ENCODE results near the gene ACE.

DNA sequence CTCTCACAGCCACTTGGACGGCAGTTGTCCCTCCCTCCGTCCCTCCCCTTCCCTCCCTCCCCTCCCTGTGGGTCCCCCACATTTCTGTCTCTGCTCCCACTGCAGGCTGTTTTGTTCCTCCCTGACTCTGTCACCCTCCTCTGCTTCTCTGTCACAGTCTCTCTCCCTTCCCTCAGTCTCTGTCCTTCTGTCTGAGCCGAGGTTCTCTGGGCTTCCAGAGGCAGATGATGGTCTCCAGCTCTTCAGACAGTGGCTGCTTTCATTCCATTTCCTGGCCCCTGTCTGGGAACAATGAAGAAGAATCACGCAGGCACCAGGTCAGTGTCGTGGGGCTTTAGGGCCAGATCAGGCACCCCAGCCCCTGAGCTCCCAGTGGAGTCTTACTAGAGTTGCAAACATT lies 21.9 kb upstream of the ACE start:
- TF ChIP-seq, protein P1, sequence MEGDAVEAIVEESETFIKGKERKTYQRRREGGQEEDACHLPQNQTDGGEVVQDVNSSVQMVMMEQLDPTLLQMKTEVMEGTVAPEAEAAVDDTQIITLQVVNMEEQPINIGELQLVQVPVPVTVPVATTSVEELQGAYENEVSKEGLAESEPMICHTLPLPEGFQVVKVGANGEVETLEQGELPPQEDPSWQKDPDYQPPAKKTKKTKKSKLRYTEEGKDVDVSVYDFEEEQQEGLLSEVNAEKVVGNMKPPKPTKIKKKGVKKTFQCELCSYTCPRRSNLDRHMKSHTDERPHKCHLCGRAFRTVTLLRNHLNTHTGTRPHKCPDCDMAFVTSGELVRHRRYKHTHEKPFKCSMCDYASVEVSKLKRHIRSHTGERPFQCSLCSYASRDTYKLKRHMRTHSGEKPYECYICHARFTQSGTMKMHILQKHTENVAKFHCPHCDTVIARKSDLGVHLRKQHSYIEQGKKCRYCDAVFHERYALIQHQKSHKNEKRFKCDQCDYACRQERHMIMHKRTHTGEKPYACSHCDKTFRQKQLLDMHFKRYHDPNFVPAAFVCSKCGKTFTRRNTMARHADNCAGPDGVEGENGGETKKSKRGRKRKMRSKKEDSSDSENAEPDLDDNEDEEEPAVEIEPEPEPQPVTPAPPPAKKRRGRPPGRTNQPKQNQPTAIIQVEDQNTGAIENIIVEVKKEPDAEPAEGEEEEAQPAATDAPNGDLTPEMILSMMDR (IDR thresholded peaks at IDR 0.05), result no peak
- no peak for TF ChIP-seq POLR2A (IDR thresholded peaks at IDR 0.05)

All from esophagus squamous epithelium (tissue), 4 donors.